ENCODE results near the gene TMEM94. TPM values are rescaled to one million over a fixed set of nuclear protein-coding genes. Genes with fewer than 3 reads are reported as not detected.
"Not testable (repeated sequence)": the region's sequence is repeated elsewhere in the genome, so short reads cannot be mapped to it uniquely, and the experiment has no call there.

Gene TMEM94
- total RNA-seq, 1 experiment from 2014 or later: 109 TPM

DNA sequence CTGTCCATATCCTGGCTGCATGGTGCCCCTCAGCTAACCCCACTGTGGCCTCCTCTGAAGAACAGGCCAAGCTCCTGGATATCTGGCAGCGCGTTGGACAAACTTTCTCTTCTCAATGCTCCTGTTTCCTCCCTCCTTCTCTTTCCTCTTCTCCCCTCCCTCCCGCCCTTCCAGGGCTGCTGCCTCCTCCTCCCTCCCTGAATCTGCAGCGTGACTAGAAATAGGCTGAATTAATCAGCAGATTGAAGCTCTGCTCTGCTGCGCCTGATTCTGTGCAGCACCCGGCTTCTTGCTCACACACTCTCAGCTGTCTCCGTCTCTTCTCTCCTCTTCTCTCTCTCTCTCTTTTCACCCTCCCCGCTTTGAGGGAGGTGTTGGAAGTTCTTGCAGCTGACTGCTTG is 19.8 kb downstream of the TMEM94 start:
- BruUV-seq (replicated peaks): no TSS peak
- DNase-seq: no peak
- Mint-ChIP-seq H3K4me3 (ENCODE audit: unreplicated experiment) (no peak overlapping the region), H3K4me1 (ENCODE audit: low read depth, unreplicated experiment) (peaks cover 28% of the 10 kb centered on the region), H3K9me3 (ENCODE audit: unreplicated experiment) (no peaks in the 10 kb centered on the region), H3K36me3 (ENCODE audit: insufficient read depth, unreplicated experiment) (peaks cover 8% of the 10 kb centered on the region), H3K27me3 (ENCODE audit: insufficient read depth, unreplicated experiment) (no peaks in the 10 kb centered on the region), H3K27ac (ENCODE audit: unreplicated experiment) (peak overlapping the region; percentile 14)
- no peaks in the 10 kb centered on the region for H3K9me3 ChIP-seq
- POLR2A ChIA-PET: interaction anchor here (0.5 kb wide), 1 partner anchor 70 kb away, joined by 3 read pairs; the partner anchor contains the start of gene GRB2
- H3K4me1 ChIP-seq: peaks cover 21% of the 10 kb centered on the region
- TF ChIP-seq, protein P1, sequence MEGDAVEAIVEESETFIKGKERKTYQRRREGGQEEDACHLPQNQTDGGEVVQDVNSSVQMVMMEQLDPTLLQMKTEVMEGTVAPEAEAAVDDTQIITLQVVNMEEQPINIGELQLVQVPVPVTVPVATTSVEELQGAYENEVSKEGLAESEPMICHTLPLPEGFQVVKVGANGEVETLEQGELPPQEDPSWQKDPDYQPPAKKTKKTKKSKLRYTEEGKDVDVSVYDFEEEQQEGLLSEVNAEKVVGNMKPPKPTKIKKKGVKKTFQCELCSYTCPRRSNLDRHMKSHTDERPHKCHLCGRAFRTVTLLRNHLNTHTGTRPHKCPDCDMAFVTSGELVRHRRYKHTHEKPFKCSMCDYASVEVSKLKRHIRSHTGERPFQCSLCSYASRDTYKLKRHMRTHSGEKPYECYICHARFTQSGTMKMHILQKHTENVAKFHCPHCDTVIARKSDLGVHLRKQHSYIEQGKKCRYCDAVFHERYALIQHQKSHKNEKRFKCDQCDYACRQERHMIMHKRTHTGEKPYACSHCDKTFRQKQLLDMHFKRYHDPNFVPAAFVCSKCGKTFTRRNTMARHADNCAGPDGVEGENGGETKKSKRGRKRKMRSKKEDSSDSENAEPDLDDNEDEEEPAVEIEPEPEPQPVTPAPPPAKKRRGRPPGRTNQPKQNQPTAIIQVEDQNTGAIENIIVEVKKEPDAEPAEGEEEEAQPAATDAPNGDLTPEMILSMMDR (IDR thresholded peaks at IDR 0.05; ENCODE audit: insufficient read depth in 1 of 2, low read depth in 1 of 2, low read length in 1 of 2, severe bottlenecking in 1 of 2, unreplicated experiment in 1 of 2): no peak
- CTCF ChIA-PET: no interaction called here
- H3K36me3 ChIP-seq (ENCODE audit: control insufficient read depth, insufficient read depth, low read length): no peaks in the 10 kb centered on the region; the same call in 1 of the 2 replicates
- H3K4me3 ChIP-seq (ENCODE audit: low read depth, low read length): no peak overlapping the region
- no peaks in the 10 kb centered on the region for H3K27me3 ChIP-seq (replicated peaks; ENCODE audit: control insufficient read depth, insufficient read depth, low read length)
- intact Hi-C loops (cut with micrococcal nuclease; ENCODE audit: unreplicated experiment): no loop called here

GRCh38 chr17:75476752-75477489 is 20.5 kb downstream of the TMEM94 start:
- H3K4me1 ChIP-seq: peaks cover 28% of the 10 kb centered on the region
- H3K27me3 Mint-ChIP-seq (ENCODE audit: insufficient read depth, unreplicated experiment): no peaks in the 10 kb centered on the region
- TF ChIP-seq, protein P1 (IDR thresholded peaks at IDR 0.05; ENCODE audit: insufficient read depth in 1 of 2, low read depth in 1 of 2, low read length in 1 of 2, severe bottlenecking in 1 of 2, unreplicated experiment in 1 of 2): no peak
- intact Hi-C loops (cut with micrococcal nuclease; ENCODE audit: unreplicated experiment): no loop called here
- CTCF ChIA-PET: interaction anchor here (1.0 kb wide), 1 partner anchor 47 kb away, joined by 3 read pairs; no protein-coding TSS in a partner anchor
- no peak overlapping the region for H3K4me3 Mint-ChIP-seq (ENCODE audit: unreplicated experiment)
- H3K27me3 ChIP-seq (replicated peaks; ENCODE audit: control insufficient read depth, insufficient read depth, low read length): no peaks in the 10 kb centered on the region
- H3K27ac Mint-ChIP-seq (ENCODE audit: unreplicated experiment): peak overlapping the region; percentile 14
- no peaks in the 10 kb centered on the region for H3K9me3 ChIP-seq
- H3K9me3 Mint-ChIP-seq (ENCODE audit: unreplicated experiment): no peaks in the 10 kb centered on the region
- no TSS peak for BruUV-seq (replicated peaks)
- POLR2A ChIA-PET: interaction anchor here (0.5 kb wide), 1 partner anchor 71 kb away, joined by 3 read pairs; the partner anchor contains the start of gene GRB2
- no peak overlapping the region for H3K4me3 ChIP-seq (ENCODE audit: low read depth, low read length)
- H3K36me3 Mint-ChIP-seq (ENCODE audit: insufficient read depth, unreplicated experiment): peaks cover 8% of the 10 kb centered on the region
- peak in 1 of 2 experiments; percentile 27 for DNase-seq
- peaks cover 32% of the 10 kb centered on the region for H3K4me1 Mint-ChIP-seq (ENCODE audit: low read depth, unreplicated experiment)
- no peaks in the 10 kb centered on the region; the same call in 1 of the 2 replicates for H3K36me3 ChIP-seq (ENCODE audit: control insufficient read depth, insufficient read depth, low read length)

DNA sequence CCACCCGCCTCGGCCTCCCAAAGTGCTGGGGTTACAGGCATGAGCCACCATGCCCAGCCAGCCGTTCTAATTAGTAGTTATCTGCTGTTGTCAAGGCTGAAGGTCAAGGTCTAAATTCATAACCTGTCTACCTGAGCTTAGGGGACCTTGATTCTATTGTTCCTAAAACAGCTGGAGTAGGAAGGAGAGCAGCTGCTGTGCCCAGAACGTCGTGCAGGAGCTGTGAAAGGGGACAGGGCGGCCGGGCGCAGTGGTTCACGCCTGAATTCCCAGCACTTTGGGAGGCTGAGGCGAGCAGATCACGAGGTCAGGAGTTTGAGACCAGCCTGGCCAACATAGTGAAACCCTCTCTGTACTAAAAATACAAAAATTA is 21.0 kb downstream of the TMEM94 start:
- BruUV-seq (replicated peaks); H3K4me3 ChIP-seq (ENCODE audit: low read depth, low read length); H3K27ac Mint-ChIP-seq (ENCODE audit: unreplicated experiment); H3K36me3 Mint-ChIP-seq (ENCODE audit: insufficient read depth, unreplicated experiment); H3K4me3 Mint-ChIP-seq (ENCODE audit: unreplicated experiment); intact Hi-C loops (cut with micrococcal nuclease; ENCODE audit: unreplicated experiment); H3K27me3 Mint-ChIP-seq (ENCODE audit: insufficient read depth, unreplicated experiment); POLR2A ChIA-PET; H3K36me3 ChIP-seq (ENCODE audit: control insufficient read depth, insufficient read depth, low read length); H3K27me3 ChIP-seq (replicated peaks; ENCODE audit: control insufficient read depth, insufficient read depth, low read length); H3K9me3 Mint-ChIP-seq (ENCODE audit: unreplicated experiment); H3K9me3 ChIP-seq; DNase-seq: not testable (repeated sequence)
- H3K4me1 ChIP-seq: peaks cover 28% of the 10 kb centered on the region
- CTCF ChIA-PET: interaction anchor here (1.0 kb wide), 1 partner anchor 47 kb away, joined by 3 read pairs; no protein-coding TSS in a partner anchor
- peaks cover 32% of the 10 kb centered on the region for H3K4me1 Mint-ChIP-seq (ENCODE audit: low read depth, unreplicated experiment)
